ENCODE results near the gene ZNF391. TPM values are rescaled to one million over a fixed set of nuclear protein-coding genes. Genes with fewer than 3 reads are reported as not detected.

Gene ZNF391
- 0.25 TPM for polyA plus RNA-seq (2012; ENCODE audit: insufficient read length, low read depth)

GRCh38 chr6:27388293-27389197 is at the start of gene ZNF391:
Gene ZNF391 (plus strand): TSS chr6:27388759. CDS start chr6:27400371, 11,612 bp downstream.
- TF ChIP-seq SIN3A (IDR thresholded peaks at IDR 0.05; ENCODE audit: borderline replicate concordance, insufficient read depth, low read length): no peak
- peak; percentile 80; the same call in 1 of the 2 replicates for TF ChIP-seq POLR2AphosphoS5 (IDR thresholded peaks at IDR 0.05; ENCODE audit: low read depth, low read length)
- peak; percentile 40 for TF ChIP-seq FOXP2 (optimal IDR thresholded peaks at IDR 0.05; ENCODE audit: borderline replicate concordance, extremely low read depth, extremely low read length, insufficient read depth)
- TF ChIP-seq TAF1 (IDR thresholded peaks at IDR 0.05; ENCODE audit: borderline replicate concordance, insufficient read depth, low read length): peak; percentile 94
- TF ChIP-seq, protein P1, sequence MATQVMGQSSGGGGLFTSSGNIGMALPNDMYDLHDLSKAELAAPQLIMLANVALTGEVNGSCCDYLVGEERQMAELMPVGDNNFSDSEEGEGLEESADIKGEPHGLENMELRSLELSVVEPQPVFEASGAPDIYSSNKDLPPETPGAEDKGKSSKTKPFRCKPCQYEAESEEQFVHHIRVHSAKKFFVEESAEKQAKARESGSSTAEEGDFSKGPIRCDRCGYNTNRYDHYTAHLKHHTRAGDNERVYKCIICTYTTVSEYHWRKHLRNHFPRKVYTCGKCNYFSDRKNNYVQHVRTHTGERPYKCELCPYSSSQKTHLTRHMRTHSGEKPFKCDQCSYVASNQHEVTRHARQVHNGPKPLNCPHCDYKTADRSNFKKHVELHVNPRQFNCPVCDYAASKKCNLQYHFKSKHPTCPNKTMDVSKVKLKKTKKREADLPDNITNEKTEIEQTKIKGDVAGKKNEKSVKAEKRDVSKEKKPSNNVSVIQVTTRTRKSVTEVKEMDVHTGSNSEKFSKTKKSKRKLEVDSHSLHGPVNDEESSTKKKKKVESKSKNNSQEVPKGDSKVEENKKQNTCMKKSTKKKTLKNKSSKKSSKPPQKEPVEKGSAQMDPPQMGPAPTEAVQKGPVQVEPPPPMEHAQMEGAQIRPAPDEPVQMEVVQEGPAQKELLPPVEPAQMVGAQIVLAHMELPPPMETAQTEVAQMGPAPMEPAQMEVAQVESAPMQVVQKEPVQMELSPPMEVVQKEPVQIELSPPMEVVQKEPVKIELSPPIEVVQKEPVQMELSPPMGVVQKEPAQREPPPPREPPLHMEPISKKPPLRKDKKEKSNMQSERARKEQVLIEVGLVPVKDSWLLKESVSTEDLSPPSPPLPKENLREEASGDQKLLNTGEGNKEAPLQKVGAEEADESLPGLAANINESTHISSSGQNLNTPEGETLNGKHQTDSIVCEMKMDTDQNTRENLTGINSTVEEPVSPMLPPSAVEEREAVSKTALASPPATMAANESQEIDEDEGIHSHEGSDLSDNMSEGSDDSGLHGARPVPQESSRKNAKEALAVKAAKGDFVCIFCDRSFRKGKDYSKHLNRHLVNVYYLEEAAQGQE (IDR thresholded peaks at IDR 0.05; ENCODE audit: insufficient read depth in 1 of 2, low read depth in 2 of 2, low read length in 2 of 2): no peak

GRCh38 chr6:27352850-27353249 is 35.7 kb upstream of the ZNF391 start:
- TF ChIP-seq TAF1 (IDR thresholded peaks at IDR 0.05; ENCODE audit: borderline replicate concordance, insufficient read depth, low read length): no peak
- TF ChIP-seq SIN3A (IDR thresholded peaks at IDR 0.05; ENCODE audit: borderline replicate concordance, insufficient read depth, low read length): no peak
- no peak for TF ChIP-seq POLR2AphosphoS5 (IDR thresholded peaks at IDR 0.05; ENCODE audit: low read depth, low read length)
- no peak for TF ChIP-seq FOXP2 (optimal IDR thresholded peaks at IDR 0.05; ENCODE audit: borderline replicate concordance, extremely low read depth, extremely low read length, insufficient read depth)

DNA sequence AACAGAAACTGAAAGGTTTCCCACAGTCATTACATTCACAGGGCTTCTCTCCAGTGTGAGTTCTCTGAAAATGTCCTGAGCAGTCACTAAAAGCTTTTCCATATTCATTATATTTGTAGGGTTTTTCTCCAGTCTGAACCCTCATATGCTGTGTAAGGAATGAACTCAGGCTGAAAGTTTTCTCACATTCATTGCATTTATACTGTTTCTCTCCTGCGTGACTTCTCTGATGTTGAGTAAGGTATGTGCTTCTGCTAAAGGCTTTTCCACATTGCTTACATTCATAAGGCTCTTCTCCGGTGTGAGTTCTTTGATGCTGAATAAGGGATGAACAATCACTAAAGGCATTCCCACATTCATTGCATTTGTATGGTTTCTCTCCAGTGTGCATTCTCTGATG is 29.8 kb upstream of the ZNF391 start:
- no peak for TF ChIP-seq FOXP2 (optimal IDR thresholded peaks at IDR 0.05; ENCODE audit: borderline replicate concordance, extremely low read depth, extremely low read length, insufficient read depth)
- TF ChIP-seq, protein P1 (IDR thresholded peaks at IDR 0.05; ENCODE audit: insufficient read depth in 1 of 2, low read depth in 2 of 2, low read length in 2 of 2): no peak
- TF ChIP-seq SIN3A (IDR thresholded peaks at IDR 0.05; ENCODE audit: borderline replicate concordance, insufficient read depth, low read length): no peak
- no peak for TF ChIP-seq POLR2AphosphoS5 (IDR thresholded peaks at IDR 0.05; ENCODE audit: low read depth, low read length)
- TF ChIP-seq TAF1 (IDR thresholded peaks at IDR 0.05; ENCODE audit: borderline replicate concordance, insufficient read depth, low read length): no peak

GRCh38 chr6:27359231-27359630 is 29.3 kb upstream of the ZNF391 start:
- TF ChIP-seq TAF1 (IDR thresholded peaks at IDR 0.05; ENCODE audit: borderline replicate concordance, insufficient read depth, low read length) (no peak), SIN3A (IDR thresholded peaks at IDR 0.05; ENCODE audit: borderline replicate concordance, insufficient read depth, low read length) (no peak), POLR2AphosphoS5 (IDR thresholded peaks at IDR 0.05; ENCODE audit: low read depth, low read length) (no peak), FOXP2 (optimal IDR thresholded peaks at IDR 0.05; ENCODE audit: borderline replicate concordance, extremely low read depth, extremely low read length, insufficient read depth) (no peak)
- TF ChIP-seq, protein P1 (IDR thresholded peaks at IDR 0.05; ENCODE audit: insufficient read depth in 1 of 2, low read depth in 2 of 2, low read length in 2 of 2): no peak

DNA sequence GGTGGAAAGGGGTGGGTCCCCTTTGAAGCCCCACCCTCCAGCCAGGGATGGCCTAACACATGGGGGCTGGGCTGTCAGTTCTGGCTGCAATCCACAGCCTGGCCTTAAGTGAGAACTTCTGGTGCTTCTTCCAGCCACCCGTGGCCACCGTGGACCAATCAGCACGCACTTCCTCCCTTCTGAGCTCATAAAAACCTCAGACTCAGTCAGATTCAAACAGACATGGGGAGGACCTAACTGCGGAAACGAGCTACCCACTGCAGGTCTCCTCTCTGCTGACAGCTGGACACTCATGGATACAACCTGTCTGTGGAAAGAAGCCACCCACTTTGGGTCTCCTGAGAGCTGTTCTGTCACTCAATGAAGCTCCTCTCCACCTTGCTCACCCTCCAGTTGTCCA is 20.4 kb upstream of the ZNF391 start:
- TF ChIP-seq FOXP2 (optimal IDR thresholded peaks at IDR 0.05; ENCODE audit: borderline replicate concordance, extremely low read depth, extremely low read length, insufficient read depth) (no peak), TAF1 (IDR thresholded peaks at IDR 0.05; ENCODE audit: borderline replicate concordance, insufficient read depth, low read length) (no peak), SIN3A (IDR thresholded peaks at IDR 0.05; ENCODE audit: borderline replicate concordance, insufficient read depth, low read length) (no peak)
- TF ChIP-seq, protein P1 (IDR thresholded peaks at IDR 0.05; ENCODE audit: insufficient read depth in 1 of 2, low read depth in 2 of 2, low read length in 2 of 2): no peak

Data from PFSK-1 (cell line).